Lower lobe of right lung (tissue), 2 donors: ENCODE data around the gene KIF13A. TPM values are rescaled to one million over a fixed set of nuclear protein-coding genes. Genes with fewer than 3 reads are reported as not detected.
"Not testable (repeated sequence)": the region's sequence is repeated elsewhere in the genome, so short reads cannot be mapped to it uniquely, and the experiment has no call there.

ENCODE experiments used
- ATAC-seq, 2 donors: fragments of 200-7000 bp; cut with Tn5 transposase; one replicate each; pipeline ENCODE4 v1.9.1; 2020 to 2022; ENCODE audit warnings: mild to moderate bottlenecking in 2 of 2, moderate library complexity in 2 of 2
- DNase-seq: peaks from one replicate; pipeline ENCODE4 v3.0.0-alpha.2; 2020
- H3K27ac ChIP-seq: fragments of 200-600 bp; one replicate; pipeline ENCODE4 v1.8.0; 2022
- H3K27me3 ChIP-seq: fragments of 200-600 bp; one replicate; pipeline ENCODE4 v1.8.0; 2022; ENCODE audit warnings: low read depth
- H3K36me3 ChIP-seq: fragments of 200-600 bp; one replicate; pipeline ENCODE4 v1.8.0; 2022; ENCODE audit warnings: mild to moderate bottlenecking
- H3K4me1 ChIP-seq: fragments of 200-600 bp; one replicate; pipeline ENCODE4 v1.8.0; 2022
- H3K4me3 ChIP-seq: fragments of 200-600 bp; one replicate; pipeline ENCODE4 v1.8.0; 2022; ENCODE audit warnings: mild to moderate bottlenecking
- H3K9me3 ChIP-seq: fragments of 200-600 bp; one replicate; pipeline ENCODE4 v1.8.0; 2022
- intact Hi-C: fragments of 100-400 bp; cut with DNase I; formaldehyde crosslinking; loops from one replicate; pipeline ENCODE4 v1.11.0; 2022
- total RNA-seq: library from RNA; stranded (reverse); fragmentation: NEBNext Ultra II Directional; extraction: Animal tissue kit (Norgen Biotek cat#: 25700); gene quantifications from one replicate; pipeline ENCODE4 v1.2.1, GENCODE V29; 2021
- TF ChIP-seq, protein P1 (sequence below): fragments of 200-600 bp; IDR thresholded peaks from one replicate; pipeline ENCODE4 v1.8.0; 2022; ENCODE audit warnings: antibody characterized with exemption, mild to moderate bottlenecking
- donor health status: DM: no; HTN: yes; CAD: no; lungs with severe emphysema.

The KIF13A gene
- total RNA-seq, 1 donor from 2014 or later = 55.2 TPM

DNA sequence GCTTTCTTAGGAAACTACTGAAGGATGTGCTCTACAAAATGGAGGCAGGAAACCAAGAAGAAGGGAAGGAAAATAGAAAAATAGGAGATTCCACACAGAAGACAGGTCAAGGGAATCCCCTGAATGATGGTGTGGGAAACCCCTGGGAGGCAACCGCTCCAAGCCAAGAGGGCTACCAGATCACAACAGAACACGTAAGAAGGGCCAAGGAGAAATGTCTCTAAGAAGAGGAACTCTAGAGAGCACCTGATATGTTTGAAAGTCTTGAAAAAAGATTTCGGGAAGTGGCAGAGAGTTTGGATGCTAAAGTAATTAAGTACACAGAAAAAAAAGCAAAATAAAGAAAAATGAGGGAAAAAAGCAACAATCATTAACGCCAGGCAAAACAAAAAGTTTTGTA lies 7.1 kb downstream of the KIF13A start:
- intact Hi-C loops = loop anchor here (10.0 kb wide), 1 partner anchor 136 kb away; no protein-coding TSS in a partner anchor
- Histone ChIP-seq H3K4me3 (no peak overlapping the region), H3K4me1 (peaks cover 25% of the 10 kb centered on the region)

DNA sequence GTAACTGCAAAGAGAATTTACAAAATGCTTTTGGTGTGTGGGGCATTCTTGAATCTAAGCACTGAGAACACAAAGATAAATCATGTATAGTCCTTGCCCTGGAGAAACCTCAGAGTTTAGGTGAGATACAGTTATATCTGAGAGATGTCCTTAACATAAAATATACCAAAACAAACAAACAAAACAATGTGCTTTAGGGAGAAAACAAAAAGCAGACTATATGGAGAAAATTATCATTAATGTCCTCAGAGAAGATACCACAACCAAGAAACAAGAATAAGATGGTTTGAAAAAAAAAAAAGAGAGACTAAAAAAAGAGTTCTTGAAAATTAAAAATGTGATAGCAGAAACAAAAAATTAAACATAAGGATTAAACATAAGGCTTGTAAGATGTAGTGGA lies 8.0 kb downstream of the KIF13A start:
- TF ChIP-seq, protein P1, sequence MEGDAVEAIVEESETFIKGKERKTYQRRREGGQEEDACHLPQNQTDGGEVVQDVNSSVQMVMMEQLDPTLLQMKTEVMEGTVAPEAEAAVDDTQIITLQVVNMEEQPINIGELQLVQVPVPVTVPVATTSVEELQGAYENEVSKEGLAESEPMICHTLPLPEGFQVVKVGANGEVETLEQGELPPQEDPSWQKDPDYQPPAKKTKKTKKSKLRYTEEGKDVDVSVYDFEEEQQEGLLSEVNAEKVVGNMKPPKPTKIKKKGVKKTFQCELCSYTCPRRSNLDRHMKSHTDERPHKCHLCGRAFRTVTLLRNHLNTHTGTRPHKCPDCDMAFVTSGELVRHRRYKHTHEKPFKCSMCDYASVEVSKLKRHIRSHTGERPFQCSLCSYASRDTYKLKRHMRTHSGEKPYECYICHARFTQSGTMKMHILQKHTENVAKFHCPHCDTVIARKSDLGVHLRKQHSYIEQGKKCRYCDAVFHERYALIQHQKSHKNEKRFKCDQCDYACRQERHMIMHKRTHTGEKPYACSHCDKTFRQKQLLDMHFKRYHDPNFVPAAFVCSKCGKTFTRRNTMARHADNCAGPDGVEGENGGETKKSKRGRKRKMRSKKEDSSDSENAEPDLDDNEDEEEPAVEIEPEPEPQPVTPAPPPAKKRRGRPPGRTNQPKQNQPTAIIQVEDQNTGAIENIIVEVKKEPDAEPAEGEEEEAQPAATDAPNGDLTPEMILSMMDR = no peak
- Histone ChIP-seq H3K27me3 (no peaks in the 10 kb centered on the region), H3K9me3 (no peaks in the 10 kb centered on the region), H3K4me1 (peaks cover 16% of the 10 kb centered on the region), H3K27ac (no peak overlapping the region), H3K36me3 (no peaks in the 10 kb centered on the region), H3K4me3 (no peak overlapping the region)
- intact Hi-C loops = no loop called here
- DNase-seq (no peak), ATAC-seq (no peak)

More for the DNA sequence above, 7.1 kb downstream of the KIF13A start:
- no peaks in the 10 kb centered on the region for H3K27me3 ChIP-seq
- DNase-seq (no peak), ATAC-seq (no peak)
- no peaks in the 10 kb centered on the region for H3K36me3 ChIP-seq
- no peaks in the 10 kb centered on the region for H3K9me3 ChIP-seq
- no peak overlapping the region for H3K27ac ChIP-seq
- TF ChIP-seq, protein P1 = no peak

DNA sequence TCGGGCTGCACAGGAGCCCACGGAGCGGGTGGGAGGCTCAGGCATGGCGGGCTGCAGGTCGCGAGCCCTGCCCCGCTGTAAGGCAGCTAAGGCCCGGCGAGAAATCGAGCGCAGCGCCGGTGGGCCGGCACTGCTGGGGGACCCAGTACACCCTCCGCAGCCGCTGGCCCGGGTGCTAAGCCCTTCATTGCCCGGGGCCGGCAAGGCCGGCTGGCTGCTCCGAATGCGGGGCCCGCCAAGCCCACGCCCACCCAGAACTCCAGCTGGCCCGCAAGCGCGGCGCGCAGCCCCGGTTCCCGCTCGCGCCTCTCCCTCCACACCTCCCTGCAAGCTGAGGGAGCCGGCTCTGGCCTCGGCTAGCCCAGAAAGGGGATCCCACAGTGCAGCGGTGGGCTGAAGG lies 11.2 kb downstream of the KIF13A start:
- intact Hi-C loops, H3K9me3 ChIP-seq, H3K27me3 ChIP-seq, ATAC-seq, H3K36me3 ChIP-seq, H3K4me3 ChIP-seq, DNase-seq, H3K27ac ChIP-seq: not testable (repeated sequence)
- peaks cover 40% of the 10 kb centered on the region for H3K4me1 ChIP-seq

DNA sequence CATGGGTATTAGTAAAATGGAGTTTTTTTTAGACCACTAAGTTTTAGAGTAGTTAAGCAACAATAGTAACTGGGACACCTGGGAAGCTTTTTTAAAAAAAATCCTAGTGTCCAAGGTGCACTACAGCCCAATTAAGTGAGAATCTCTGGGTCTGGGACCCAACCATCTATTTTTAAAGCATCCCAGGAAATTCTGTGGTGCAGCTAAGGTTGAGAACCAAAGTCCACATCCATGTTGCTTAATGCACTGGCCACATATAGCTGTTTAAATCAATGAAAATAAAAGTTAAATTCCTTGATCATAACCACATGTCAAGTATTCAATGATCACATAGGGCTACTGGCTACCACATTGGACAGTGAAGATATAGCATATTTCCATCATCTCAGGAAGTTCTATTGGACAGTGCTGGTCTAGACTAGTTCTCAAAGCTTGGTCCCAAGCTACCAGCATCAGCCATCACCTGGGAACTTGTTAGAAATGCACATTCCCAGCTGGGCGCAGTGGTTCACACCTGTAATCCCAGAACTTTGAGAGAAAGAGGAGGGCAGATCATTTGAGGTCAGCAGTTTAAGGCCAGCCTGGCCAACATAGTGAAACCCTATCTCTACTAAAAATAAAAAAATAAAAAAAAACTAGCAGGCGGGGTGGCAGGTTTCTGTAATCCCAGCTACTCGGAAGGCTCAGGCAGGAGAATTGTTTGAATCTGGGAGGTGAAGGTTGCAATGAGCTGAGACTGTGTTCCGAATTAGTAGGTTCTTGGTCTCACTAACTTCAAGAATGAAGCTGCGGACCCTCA lies 12.7 kb downstream of the KIF13A start:
- H3K9me3 ChIP-seq = no peaks in the 10 kb centered on the region
- H3K36me3 ChIP-seq = no peaks in the 10 kb centered on the region
- no peak overlapping the region for H3K4me3 ChIP-seq
- intact Hi-C loops = no loop called here
- no peak overlapping the region for H3K27ac ChIP-seq
- no peak for ATAC-seq
- H3K4me1 ChIP-seq = peaks cover 43% of the 10 kb centered on the region
- no peak for DNase-seq
- TF ChIP-seq, protein P1 = no peak
- H3K27me3 ChIP-seq = no peaks in the 10 kb centered on the region

DNA sequence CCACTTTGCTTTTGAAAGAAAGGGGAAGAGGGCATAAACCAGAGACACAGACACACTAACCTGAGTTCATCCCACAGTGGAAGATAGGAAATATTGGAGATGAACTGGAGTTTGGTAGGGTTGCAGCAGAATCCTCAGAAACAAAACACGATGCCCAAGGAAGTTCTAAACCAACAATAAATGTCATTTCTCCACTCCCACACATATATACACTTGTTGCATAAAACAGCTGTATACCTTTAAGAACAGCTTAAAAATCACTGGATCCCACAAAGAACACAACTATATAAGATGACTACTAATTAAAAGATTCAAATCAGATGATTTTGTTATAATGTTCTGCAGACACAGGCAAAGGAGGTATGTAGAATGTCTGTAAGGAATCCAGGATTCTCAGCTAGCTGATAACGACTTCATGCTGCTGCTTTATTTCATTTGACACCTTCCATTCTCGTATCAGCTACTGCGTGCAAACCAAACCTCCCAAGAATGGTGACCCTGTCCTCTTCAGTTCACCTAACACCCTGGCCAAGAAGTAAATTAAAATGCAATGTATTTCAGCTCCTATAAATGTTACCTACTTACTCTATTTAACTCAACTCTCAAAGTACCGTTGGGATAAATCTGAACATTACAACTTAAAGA lies 14.3 kb downstream of the KIF13A start:
- Histone ChIP-seq H3K4me1 (peaks cover 53% of the 10 kb centered on the region), H3K27me3 (no peaks in the 10 kb centered on the region), H3K4me3 (no peak overlapping the region), H3K9me3 (no peaks in the 10 kb centered on the region), H3K27ac (no peak overlapping the region), H3K36me3 (no peaks in the 10 kb centered on the region)
- ATAC-seq (no peak), DNase-seq (no peak)
- intact Hi-C loops = no loop called here
- TF ChIP-seq, protein P1 = no peak
